ENCODE results near the gene DNAJC28.

- no peak for TF ChIP-seq POLR2A (IDR thresholded peaks at IDR 0.05; ENCODE audit: low read depth, low read length)
- no peak for TF ChIP-seq POLR2AphosphoS5 (IDR thresholded peaks at IDR 0.05; ENCODE audit: low read depth, low read length)
Observed at GRCh38 chr21:33481314-33481943, 10.1 kb downstream of the DNAJC28 start.
